Suprapubic skin (tissue), 4 donors: ENCODE data around the gene ATP4A. TPM values are rescaled to one million over a fixed set of nuclear protein-coding genes. Genes with fewer than 3 reads are reported as not detected.
A peak's percentile ranks its signal among the peaks of the same experiment; 100 is the strongest.

ENCODE experiments used
- DNase-seq, 2 donors: peaks; one replicate each; pipeline ENCODE4 v3.0.0-alpha.2; 2019; ENCODE audit warnings: low spot score in 2 of 2
- H3K27ac ChIP-seq: fragments of 200-600 bp; sonication (generic); one replicate; pipeline ENCODE4 v1.5.1; 2019
- H3K27me3 ChIP-seq: fragments of 200-600 bp; sonication (generic); one replicate; pipeline ENCODE4 v1.5.1; 2019
- H3K36me3 ChIP-seq: fragments of 200-600 bp; sonication (generic); one replicate; pipeline ENCODE4 v1.5.1; 2019
- H3K4me1 ChIP-seq: fragments of 200-600 bp; sonication (generic); one replicate; pipeline ENCODE4 v1.5.1; 2019
- H3K4me3 ChIP-seq: fragments of 200-600 bp; sonication (generic); one replicate; pipeline ENCODE4 v1.5.1; 2019; ENCODE audit warnings: mild to moderate bottlenecking
- H3K9me3 ChIP-seq: fragments of 200-600 bp; sonication (generic); one replicate; pipeline ENCODE4 v1.5.1; 2019
- CTCF ChIP-seq, 2 donors: fragments of 200-600 bp in 1 of 2; fragments of 450-650 bp in 1 of 2; sonication (generic) in 1 of 2; IDR thresholded peaks; one replicate each; pipeline ENCODE4 v1.5.1; 2016 to 2019; ENCODE audit warnings: antibody characterized with exemption in 2 of 2, mild to moderate bottlenecking in 1 of 2, moderate library complexity in 1 of 2
- EP300 ChIP-seq: sonication (generic); formaldehyde crosslinking; IDR thresholded peaks from one replicate; pipeline ENCODE4 v1.6.1; 2017; ENCODE audit warnings: antibody characterized with exemption
- POLR2A ChIP-seq, 2 donors: fragments of 450-650 bp; IDR thresholded peaks; one replicate each; pipeline ENCODE4 v1.6.1; 2017; ENCODE audit warnings: antibody characterized with exemption in 2 of 2, mild to moderate bottlenecking in 2 of 2, moderate library complexity in 2 of 2
- POLR2AphosphoS5 ChIP-seq, 3 donors: sonication (generic); formaldehyde crosslinking; IDR thresholded peaks; one replicate each; pipeline ENCODE4 v1.6.1; 2017; ENCODE audit warnings: antibody characterized with exemption in 3 of 3
- WGBS: methylation state at CpG from one replicate; pipeline ENCODE4 v1.1.5; 2018; 5-methylcytosine and 5-hydroxymethylcytosine counted together
- total RNA-seq, 4 donors: library from RNA; depleted of rRNA; stranded (reverse); fragments of >200 nt; gene quantifications; one replicate each; pipeline ENCODE4 v1.1.0, GENCODE V29; 2016

The ATP4A gene
- total RNA-seq, 4 donors from 2014 or later: not detected

- TF ChIP-seq POLR2AphosphoS5 (IDR thresholded peaks at IDR 0.05): no peak
- no peak for TF ChIP-seq CTCF (IDR thresholded peaks at IDR 0.05)
- no peak for TF ChIP-seq POLR2A (IDR thresholded peaks at IDR 0.05)
- no peak for TF ChIP-seq EP300
- Histone ChIP-seq H3K27me3 (peaks cover 7% of the 10 kb centered on the region), H3K4me1 (peaks cover 26% of the 10 kb centered on the region), H3K9me3 (no peaks in the 10 kb centered on the region), H3K4me3 (no peak overlapping the region), H3K36me3 (no peaks in the 10 kb centered on the region), H3K27ac (peak overlapping the region; percentile 57)
- DNase-seq: no peak
- 52% methylated on average over 6 of the region's 6 CpGs for WGBS
These were observed 45.1 kb downstream of the ATP4A start for GRCh38 chr19:35518313-35518712.

GRCh38 chr19:35517342-35517741 lies 46.1 kb downstream of the ATP4A start:
- 86% methylated on average over 2 of the region's 2 CpGs for WGBS
- no peak for DNase-seq
- TF ChIP-seq CTCF (IDR thresholded peaks at IDR 0.05) (no peak), POLR2AphosphoS5 (IDR thresholded peaks at IDR 0.05) (no peak), POLR2A (IDR thresholded peaks at IDR 0.05) (no peak), EP300 (no peak)
- Histone ChIP-seq H3K27me3 (peaks cover 13% of the 10 kb centered on the region), H3K27ac (no peak overlapping the region), H3K36me3 (no peaks in the 10 kb centered on the region), H3K4me1 (peaks cover 26% of the 10 kb centered on the region), H3K9me3 (no peaks in the 10 kb centered on the region), H3K4me3 (no peak overlapping the region)

- 94% methylated on average over 3 of the region's 3 CpGs for WGBS
- Histone ChIP-seq H3K4me3 (no peak overlapping the region), H3K27ac (no peak overlapping the region), H3K4me1 (peaks cover 26% of the 10 kb centered on the region), H3K27me3 (peaks cover 18% of the 10 kb centered on the region), H3K36me3 (no peaks in the 10 kb centered on the region), H3K9me3 (no peaks in the 10 kb centered on the region)
- DNase-seq: no peak
- TF ChIP-seq POLR2A (IDR thresholded peaks at IDR 0.05): no peak
- TF ChIP-seq CTCF (IDR thresholded peaks at IDR 0.05): no peak
These were observed 47.1 kb downstream of the ATP4A start for GRCh38 chr19:35516310-35516709.

GRCh38 chr19:35514282-35514809 lies 49.1 kb downstream of the ATP4A start:
- H3K4me1 ChIP-seq: peaks cover 37% of the 10 kb centered on the region
- TF ChIP-seq EP300 (no peak), CTCF (IDR thresholded peaks at IDR 0.05) (no peak), POLR2AphosphoS5 (IDR thresholded peaks at IDR 0.05) (no peak), POLR2A (IDR thresholded peaks at IDR 0.05) (no peak)
- no peaks in the 10 kb centered on the region for H3K9me3 ChIP-seq
- peak overlapping the region; percentile 81 for H3K27ac ChIP-seq
- H3K27me3 ChIP-seq: peaks cover 34% of the 10 kb centered on the region
- DNase-seq: no peak
- H3K4me3 ChIP-seq: no peak overlapping the region
- 79% methylated on average over 3 of the region's 20 CpGs for WGBS
- no peaks in the 10 kb centered on the region for H3K36me3 ChIP-seq

GRCh38 chr19:35513628-35514281 lies 49.7 kb downstream of the ATP4A start, which contains the start of gene DMKN:
DMKN (minus strand) TSS chr19:35513649; CDS start chr19:35513475, 174 bp downstream.
- Histone ChIP-seq H3K4me1 (peaks cover 38% of the 10 kb centered on the region), H3K4me3 (peak within 1 kb of the TSS; percentile 11), H3K36me3 (no peaks in the 10 kb centered on the region), H3K27ac (peak within 1 kb of the TSS; percentile 81), H3K9me3 (no peaks in the 10 kb centered on the region), H3K27me3 (peaks cover 37% of the 10 kb centered on the region)
- 29% methylated on average over 14 of the region's 15 CpGs for WGBS
- DNase-seq: no peak
- no peak for TF ChIP-seq POLR2A (IDR thresholded peaks at IDR 0.05)
- no peak for TF ChIP-seq EP300
- TF ChIP-seq CTCF (IDR thresholded peaks at IDR 0.05): no peak
- TF ChIP-seq POLR2AphosphoS5 (IDR thresholded peaks at IDR 0.05): no peak
